HG02852 (cell line): ENCODE data around the gene LTF.
"Not testable (repeated sequence)": the region's sequence is repeated elsewhere in the genome, so short reads cannot be mapped to it uniquely, and the experiment has no call there.

Experiments
- ATAC-seq: cut with Tn5 transposase; IDR thresholded peaks from one replicate; pipeline ENCODE4 v1.9.1; 2021; ENCODE audit warnings: mild to moderate bottlenecking, moderate library complexity; ENCODE audit not compliant: unreplicated experiment

The LTF gene

GRCh38 chr3:46416811-46417510, 47.7 kb downstream of the LTF start:
- ATAC-seq: no peak

- ATAC-seq: no peak
Measured at GRCh38 chr3:46416125-46416810, 48.4 kb downstream of the LTF start.

GRCh38 chr3:46414739-46415138, 50.0 kb downstream of the LTF start:
- no peak for ATAC-seq

DNA sequence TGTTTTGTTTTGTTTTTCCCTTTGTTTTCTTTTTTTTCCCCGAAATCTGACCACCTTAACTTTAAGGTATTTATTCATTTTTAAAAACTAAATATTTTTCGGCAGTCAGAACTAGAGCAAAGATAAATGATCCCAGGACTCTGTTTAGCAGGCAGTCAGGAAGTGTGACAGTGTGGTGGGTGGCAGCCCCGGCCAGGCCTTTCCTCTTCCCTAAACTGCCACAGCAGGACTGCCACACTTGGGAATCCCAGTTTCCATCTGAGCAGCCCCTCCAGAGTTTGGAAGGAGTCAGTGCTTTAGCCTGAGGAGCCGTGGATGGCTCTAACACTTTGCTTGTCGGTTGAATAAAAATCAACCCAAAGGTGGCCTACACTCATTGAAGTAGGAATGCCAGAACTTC, 50.8 kb downstream of the LTF start:
- no peak for ATAC-seq

DNA sequence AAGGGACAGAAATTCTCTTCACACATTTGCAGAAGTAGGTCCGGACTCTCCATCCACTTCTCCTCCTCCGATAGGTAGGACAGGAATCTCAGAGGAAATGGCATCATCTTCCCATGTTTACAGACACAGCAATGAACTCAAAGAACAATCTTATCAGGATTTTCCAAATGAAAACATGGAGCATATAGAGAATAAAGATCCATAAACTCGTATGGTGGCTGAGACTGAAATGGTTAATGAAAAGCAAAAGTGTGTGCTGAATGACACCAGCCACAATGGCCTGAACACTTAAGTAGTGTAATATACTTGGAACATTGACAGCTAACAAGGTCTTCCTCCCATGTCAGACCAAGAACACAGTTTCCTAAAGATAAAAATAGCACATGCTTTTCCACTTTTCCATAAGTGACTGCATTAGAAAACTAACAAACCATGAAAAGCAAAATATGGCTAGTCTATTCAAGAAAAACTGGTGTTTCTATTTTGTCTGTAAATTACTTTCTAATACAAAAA, 51.9 kb downstream of the LTF start:
- ATAC-seq: no peak

- no peak for ATAC-seq
Measured at GRCh38 chr3:46411271-46411670, 53.4 kb downstream of the LTF start.

DNA sequence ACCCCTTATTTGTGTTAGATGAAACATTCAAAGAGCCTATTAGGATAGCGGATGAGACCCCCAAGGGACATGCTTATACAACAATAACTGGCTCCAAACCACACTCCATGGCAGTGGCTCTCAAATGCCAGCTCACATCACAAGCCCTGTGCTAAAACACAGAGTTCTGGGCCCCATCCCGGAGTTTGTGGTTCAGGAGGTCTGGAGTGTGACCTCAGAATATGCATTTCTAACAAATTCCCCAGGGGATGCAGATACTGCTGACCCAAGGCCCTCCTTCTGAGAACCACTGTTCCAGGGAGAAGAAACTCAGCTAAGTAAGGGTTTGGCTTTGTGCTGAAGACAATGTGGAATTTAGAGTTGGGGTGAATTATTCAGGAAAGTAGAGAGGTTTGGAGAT, 54.0 kb downstream of the LTF start:
- ATAC-seq: no peak

DNA sequence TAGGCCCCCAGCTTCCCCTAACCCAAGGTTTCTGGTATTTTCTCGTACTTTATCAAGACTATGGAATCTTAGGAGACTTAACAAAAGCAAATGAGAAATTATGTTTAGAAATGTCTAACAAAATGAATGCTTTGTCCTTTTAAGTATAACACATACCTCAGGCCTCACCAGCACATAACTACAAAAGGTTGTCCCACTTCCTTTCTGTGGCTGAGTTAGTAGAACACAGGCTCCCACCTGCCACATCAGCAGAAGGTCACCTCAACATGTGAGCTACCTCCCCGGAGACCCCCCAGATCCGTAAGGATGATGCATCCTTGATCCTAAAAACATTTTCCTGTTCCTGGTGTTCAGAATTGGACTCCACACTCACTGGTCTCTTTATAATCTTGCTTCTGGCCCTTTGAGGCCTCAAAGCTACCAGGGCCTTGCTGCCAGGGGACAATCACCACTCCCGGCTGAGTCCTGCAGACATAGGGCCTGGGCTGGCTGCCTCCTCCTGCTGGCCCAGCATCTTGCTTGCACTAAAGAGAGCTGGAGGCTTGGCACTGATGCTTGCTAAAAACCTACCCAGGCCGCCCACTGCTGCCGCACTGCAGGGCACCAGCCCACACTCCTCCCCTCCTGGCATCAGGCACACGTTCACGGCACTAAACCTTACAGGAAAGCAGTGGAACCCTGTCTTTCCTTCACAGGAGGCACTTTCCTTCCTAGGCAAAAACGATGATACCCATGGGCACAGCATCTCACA, 54.8 kb downstream of the LTF start:
- ATAC-seq: no peak

- ATAC-seq: no peak
Measured at GRCh38 chr3:46408853-46409252, 55.9 kb downstream of the LTF start.

DNA sequence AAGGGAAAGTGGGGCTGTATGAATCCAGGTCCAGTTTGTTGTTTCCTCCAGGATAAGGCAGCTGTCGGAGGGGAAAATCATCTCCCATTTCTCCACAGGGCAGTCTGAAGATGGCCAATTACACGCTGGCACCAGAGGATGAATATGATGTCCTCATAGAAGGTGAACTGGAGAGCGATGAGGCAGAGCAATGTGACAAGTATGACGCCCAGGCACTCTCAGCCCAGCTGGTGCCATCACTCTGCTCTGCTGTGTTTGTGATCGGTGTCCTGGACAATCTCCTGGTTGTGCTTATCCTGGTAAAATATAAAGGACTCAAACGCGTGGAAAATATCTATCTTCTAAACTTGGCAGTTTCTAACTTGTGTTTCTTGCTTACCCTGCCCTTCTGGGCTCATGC, 56.7 kb downstream of the LTF start:
- ATAC-seq: no peak

GRCh38 chr3:46406788-46407611, 57.7 kb downstream of the LTF start, which contains the start of the genes CCR5AS and CCRL2:
TSS of gene CCR5AS (minus strand) at chr3:46407066.
TSS of gene CCRL2 (plus strand) at chr3:46407259. CDS start at chr3:46408080, 821 bp downstream.
- ATAC-seq: no peak

GRCh38 chr3:46406443-46406787, 58.3 kb downstream of the LTF start:
- no peak for ATAC-seq

GRCh38 chr3:46405301-46406019, 59.2 kb downstream of the LTF start:
- no peak for ATAC-seq

DNA sequence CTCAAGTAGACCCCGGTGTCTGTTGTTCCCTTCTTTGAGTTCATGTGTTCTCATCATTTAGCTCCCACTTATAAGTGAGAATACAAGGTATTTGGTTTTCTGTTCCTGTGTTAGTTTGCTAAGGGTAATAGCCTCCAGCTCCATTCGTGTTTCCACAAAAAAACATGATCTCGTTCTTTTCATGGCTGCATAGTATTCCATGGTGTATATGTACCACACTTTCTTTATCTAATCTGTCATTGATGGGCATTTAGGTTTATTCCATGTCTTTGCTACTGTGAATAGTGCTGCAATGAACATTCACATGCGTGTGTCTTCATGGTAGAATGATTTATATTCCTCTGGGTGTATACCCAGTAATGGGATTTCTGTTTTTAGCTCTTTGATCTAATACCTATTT, 61.8 kb downstream of the LTF start:
- not testable (repeated sequence) for ATAC-seq

DNA sequence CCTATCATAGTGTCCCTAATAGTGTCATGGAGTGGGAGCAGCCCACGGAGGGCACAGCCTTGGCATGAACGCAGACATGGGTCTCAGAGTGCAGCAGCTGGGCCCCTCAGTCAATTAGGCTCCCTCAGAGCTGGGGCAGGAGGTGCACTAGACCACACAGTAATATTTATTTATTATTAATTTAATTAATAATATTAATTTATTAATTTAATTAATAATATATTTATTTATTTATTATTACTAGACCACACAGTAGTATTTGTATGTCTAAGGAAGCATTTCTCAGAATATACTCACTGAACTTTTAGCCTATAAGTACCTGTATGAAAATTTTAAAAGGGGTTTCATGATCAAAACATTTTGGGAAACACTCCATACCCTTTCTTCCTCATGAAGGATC, 63.1 kb downstream of the LTF start:
- no peak for ATAC-seq

DNA sequence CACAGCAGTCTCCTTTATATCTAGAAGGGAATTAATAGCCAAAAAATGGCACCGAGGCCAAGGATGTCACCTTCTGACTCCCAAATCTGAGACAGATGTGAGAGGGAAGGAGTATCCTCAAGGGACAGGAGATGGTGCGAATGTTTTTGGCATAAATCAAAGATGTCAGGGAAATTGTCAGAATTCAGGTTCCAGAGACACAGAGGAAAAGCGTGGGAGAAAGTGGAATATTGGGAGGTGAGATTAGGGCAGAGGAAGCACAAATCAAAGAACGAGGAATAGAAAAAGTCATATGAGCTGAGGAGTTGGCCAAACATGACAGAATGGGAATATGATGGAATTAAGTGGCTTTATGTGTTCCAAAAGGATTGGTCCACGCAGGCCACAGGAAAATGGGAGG, 63.9 kb downstream of the LTF start:
- no peak for ATAC-seq

DNA sequence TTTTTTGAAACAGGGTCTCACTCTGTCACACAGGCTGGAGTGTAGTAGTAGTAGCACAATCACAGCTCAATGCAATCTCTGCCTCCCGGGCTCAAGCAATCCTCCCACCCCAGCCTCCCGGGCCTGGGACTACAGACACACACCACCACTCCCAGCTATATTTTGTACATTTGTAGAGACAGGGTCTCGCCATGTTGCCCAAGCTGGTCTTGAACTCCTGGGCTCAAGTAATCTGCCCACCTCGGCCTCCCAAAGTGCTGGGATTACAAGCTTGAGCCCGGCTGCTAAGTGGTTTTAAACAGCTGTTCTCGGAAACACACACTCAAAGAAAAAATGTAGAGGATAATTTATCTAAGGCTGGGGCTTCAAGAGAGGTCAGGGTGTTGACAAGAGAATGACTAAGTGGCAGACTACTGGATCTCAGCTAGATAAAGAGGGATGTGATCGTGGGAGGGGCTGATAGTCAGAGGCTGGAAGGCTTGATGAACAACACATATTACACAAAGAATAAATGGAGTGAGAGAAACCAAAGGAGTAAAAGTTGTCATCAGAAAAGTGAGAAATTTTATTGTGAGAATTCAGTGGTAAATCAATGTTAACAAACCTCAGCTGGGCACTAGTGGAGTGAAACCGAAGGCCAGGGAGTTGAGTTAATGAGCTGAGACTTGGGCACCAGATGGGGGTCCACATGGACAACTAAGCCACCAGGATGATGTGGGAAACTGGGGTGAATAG, 64.5 kb downstream of the LTF start:
- ATAC-seq: no peak

- no peak for ATAC-seq
Measured at GRCh38 chr3:46399557-46399956, 65.1 kb downstream of the LTF start.

DNA sequence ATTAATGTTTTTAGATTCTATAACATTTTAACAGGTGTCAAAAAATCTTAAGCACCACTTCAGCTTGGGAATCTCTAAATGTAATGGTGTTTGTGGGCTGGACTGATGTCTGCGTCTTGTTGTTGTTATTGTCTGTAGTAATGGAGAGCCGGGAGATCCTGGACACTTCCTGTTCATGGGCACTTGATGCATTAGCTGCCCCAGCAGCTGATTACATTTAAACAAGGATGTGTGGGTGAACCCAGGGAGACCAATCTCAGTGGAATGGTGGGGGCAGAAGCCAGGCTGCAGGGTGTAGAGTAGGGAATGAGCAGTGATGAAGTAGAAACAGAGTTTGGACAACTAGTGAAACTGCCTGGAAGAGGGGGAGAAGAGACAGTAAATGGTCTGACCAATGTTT, 65.6 kb downstream of the LTF start:
- no peak for ATAC-seq
